ENCODE measurements around the gene TMEM169. TPM values are rescaled to one million over a fixed set of nuclear protein-coding genes. Genes with fewer than 3 reads are reported as not detected.
"Not testable (repeated sequence)": the region's sequence is repeated elsewhere in the genome, so short reads cannot be mapped to it uniquely, and the experiment has no call there.

The TMEM169 gene
- polyA plus RNA-seq, 1 experiment = 0.16 TPM

DNA sequence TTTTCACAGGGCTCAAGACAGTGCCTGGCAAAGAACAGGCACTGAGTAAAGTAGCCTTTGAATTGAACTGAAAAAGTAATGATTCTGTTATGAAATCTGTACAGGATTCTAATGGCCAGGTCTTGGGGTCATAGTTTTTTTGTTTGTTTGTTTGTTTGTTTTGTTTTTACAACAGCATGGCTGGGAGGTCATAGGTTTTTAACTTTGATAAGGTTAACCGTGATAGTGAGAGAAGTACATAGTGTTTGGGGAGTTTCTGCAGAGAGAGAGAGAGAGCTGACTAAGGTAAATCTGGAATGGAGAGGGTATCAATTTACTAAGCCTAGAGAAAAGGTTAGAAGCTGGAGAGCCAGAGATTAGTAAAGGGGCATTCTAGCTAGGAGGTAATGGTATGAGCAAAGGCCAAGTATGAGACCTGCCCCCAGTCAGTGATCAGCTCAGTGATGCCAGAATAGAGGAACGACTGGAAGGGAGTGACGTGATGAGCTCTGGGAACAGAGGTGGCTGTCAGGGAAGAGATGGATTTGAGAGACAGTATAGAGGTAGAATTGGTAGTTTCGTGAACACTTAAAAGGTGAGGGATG is 53.3 kb downstream of the TMEM169 start:
- H3K9me3 ChIP-seq (ENCODE audit: control insufficient read depth, insufficient read depth, low read length) = no peaks in the 10 kb centered on the region
- DNase-seq (ENCODE audit: low read depth, low spot score) = no peak
- TF ChIP-seq, protein P1, sequence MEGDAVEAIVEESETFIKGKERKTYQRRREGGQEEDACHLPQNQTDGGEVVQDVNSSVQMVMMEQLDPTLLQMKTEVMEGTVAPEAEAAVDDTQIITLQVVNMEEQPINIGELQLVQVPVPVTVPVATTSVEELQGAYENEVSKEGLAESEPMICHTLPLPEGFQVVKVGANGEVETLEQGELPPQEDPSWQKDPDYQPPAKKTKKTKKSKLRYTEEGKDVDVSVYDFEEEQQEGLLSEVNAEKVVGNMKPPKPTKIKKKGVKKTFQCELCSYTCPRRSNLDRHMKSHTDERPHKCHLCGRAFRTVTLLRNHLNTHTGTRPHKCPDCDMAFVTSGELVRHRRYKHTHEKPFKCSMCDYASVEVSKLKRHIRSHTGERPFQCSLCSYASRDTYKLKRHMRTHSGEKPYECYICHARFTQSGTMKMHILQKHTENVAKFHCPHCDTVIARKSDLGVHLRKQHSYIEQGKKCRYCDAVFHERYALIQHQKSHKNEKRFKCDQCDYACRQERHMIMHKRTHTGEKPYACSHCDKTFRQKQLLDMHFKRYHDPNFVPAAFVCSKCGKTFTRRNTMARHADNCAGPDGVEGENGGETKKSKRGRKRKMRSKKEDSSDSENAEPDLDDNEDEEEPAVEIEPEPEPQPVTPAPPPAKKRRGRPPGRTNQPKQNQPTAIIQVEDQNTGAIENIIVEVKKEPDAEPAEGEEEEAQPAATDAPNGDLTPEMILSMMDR (IDR thresholded peaks at IDR 0.05; ENCODE audit: low read depth, low read length) = no peak
- no peaks in the 10 kb centered on the region for H3K27me3 ChIP-seq (ENCODE audit: control insufficient read depth, insufficient read depth, low read length)
- H3K27ac ChIP-seq (ENCODE audit: low read depth, low read length) = no peak overlapping the region
- POLR2A ChIA-PET = interaction anchor here (0.7 kb wide), 1 partner anchor 19 kb away, joined by 5 read pairs; no protein-coding TSS in a partner anchor
- no peak overlapping the region for H3K4me3 ChIP-seq (ENCODE audit: low read depth, low read length)
- CTCF ChIA-PET = interaction anchor here (1.1 kb wide), 1 partner anchor 21 kb away, joined by 3 read pairs; no protein-coding TSS in a partner anchor

DNA sequence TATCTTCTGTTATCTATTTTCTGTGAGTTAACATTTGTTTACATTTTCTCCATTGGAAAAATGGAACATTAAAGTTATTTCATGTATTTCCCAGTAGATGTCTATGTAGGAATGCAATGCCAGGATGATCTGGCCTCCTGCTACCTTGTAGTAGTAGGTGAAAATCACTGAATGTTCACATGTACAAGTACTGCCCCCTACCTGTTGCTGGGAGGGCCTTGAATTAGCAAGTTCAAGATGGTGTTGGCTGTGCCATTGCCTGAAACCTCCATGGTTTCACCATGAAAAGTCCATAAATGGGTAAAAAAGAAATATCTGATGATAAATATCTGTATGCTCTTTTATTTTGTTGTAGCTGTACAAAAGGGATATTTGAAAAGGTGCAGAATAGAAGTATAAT is 58.2 kb downstream of the TMEM169 start:
- no peak overlapping the region for H3K27ac ChIP-seq (ENCODE audit: low read depth, low read length)
- CTCF ChIA-PET = interaction anchor here (1.3 to 2.4 kb wide), 3 partner anchors 14 to 55 kb away, joined by 4 to 13 read pairs (median 5); no protein-coding TSS in a partner anchor
- POLR2A ChIA-PET = no interaction called here

DNA sequence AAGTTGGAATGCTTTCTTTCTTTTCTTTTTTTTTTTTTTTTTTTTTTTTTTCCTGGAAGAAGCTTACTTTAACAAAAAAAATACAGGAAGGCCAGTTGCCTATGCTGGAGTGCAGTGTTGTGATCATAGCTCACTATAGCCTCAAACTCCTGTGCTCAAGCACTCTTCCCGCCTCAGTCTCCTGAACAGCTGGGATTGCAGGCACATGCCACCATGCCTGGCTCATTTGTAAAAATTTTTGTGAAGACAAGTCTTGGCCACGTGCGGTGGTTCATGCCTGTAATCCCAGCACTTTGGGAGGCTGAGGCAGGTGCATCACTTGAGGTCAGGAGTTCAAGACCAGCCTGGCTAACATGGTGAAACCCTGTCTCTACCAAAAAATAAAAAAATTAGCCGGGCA is 59.8 kb downstream of the TMEM169 start:
- H3K9me3 ChIP-seq (ENCODE audit: control insufficient read depth, insufficient read depth, low read length); H3K27me3 ChIP-seq (ENCODE audit: control insufficient read depth, insufficient read depth, low read length); DNase-seq (ENCODE audit: low read depth, low spot score); H3K4me3 ChIP-seq (ENCODE audit: low read depth, low read length): not testable (repeated sequence)
- peak overlapping the region; percentile 42 for H3K27ac ChIP-seq (ENCODE audit: low read depth, low read length)
- ChIA-PET CTCF (interaction anchor here (2.0 to 3.7 kb wide), 3 partner anchors 16 to 31 kb away, joined by 5 to 14 read pairs (median 13); no protein-coding TSS in a partner anchor), POLR2A (interaction anchor here (0.7 kb wide), 1 partner anchor 52 kb away, joined by 7 read pairs; no protein-coding TSS in a partner anchor)

More for the DNA sequence above, 58.2 kb downstream of the TMEM169 start:
- TF ChIP-seq, protein P1 (IDR thresholded peaks at IDR 0.05; ENCODE audit: low read depth, low read length) = no peak
- Histone ChIP-seq H3K4me3 (ENCODE audit: low read depth, low read length) (no peak overlapping the region), H3K27me3 (ENCODE audit: control insufficient read depth, insufficient read depth, low read length) (no peaks in the 10 kb centered on the region), H3K9me3 (ENCODE audit: control insufficient read depth, insufficient read depth, low read length) (no peaks in the 10 kb centered on the region)
- DNase-seq (ENCODE audit: low read depth, low spot score) = no peak

DNA sequence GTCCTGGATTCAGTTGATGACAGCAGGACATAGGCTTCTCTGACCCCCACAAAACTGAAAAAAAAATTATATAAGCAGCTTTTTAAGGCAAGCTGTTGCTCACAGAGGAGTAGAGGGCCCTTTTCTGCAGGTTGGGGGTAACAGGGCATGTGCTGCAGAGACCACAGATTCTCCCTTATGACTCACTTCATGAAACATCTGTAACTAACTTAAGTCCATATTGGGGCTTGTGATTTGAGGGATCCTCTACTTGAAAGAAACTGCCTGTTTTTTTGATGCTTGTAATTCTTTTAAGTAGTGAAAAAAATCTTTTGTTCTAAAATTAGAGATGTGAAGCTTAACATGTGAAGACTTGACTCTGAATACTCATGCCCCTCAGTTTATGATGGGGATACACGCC is 60.8 kb downstream of the TMEM169 start:
- H3K27ac ChIP-seq (ENCODE audit: low read depth, low read length) = peak overlapping the region; percentile 69
- CTCF ChIA-PET = interaction anchor here (3.7 kb wide), 1 partner anchor 28 kb away, joined by 14 read pairs; no protein-coding TSS in a partner anchor
- no peak overlapping the region for H3K4me3 ChIP-seq (ENCODE audit: low read depth, low read length)
- TF ChIP-seq, protein P1 (IDR thresholded peaks at IDR 0.05; ENCODE audit: low read depth, low read length) = no peak
- peak; percentile 71 for DNase-seq (ENCODE audit: low read depth, low spot score)
- no peaks in the 10 kb centered on the region for H3K27me3 ChIP-seq (ENCODE audit: control insufficient read depth, insufficient read depth, low read length)
- no peaks in the 10 kb centered on the region for H3K9me3 ChIP-seq (ENCODE audit: control insufficient read depth, insufficient read depth, low read length)
- POLR2A ChIA-PET = no interaction called here

DNA sequence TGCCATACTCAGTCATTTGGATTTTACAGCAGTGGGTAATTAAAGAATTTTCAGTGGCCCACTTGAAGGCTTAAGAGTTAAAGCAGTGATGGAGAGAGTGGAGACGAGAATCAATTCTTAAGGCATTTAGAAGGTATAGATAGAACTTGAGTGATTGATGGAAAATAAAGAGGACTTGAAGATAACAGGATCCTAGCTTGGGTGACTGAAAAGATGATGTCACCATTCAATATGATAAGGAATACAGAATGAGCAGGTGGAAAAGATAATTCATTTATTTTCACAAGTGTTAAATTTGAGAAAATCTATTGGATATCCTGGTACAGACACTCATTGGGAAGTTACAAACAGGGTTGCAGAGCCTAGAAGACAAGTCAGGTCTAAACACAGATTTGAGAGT is 62.7 kb downstream of the TMEM169 start:
- CTCF ChIA-PET = no interaction called here
- no peak overlapping the region for H3K4me3 ChIP-seq (ENCODE audit: low read depth, low read length)

More for the DNA sequence above, 62.7 kb downstream of the TMEM169 start:
- DNase-seq (ENCODE audit: low read depth, low spot score) = no peak
- TF ChIP-seq, protein P1 (IDR thresholded peaks at IDR 0.05; ENCODE audit: low read depth, low read length) = no peak
- POLR2A ChIA-PET = no interaction called here
- Histone ChIP-seq H3K27ac (ENCODE audit: low read depth, low read length) (no peak overlapping the region), H3K9me3 (ENCODE audit: control insufficient read depth, insufficient read depth, low read length) (no peaks in the 10 kb centered on the region), H3K27me3 (ENCODE audit: control insufficient read depth, insufficient read depth, low read length) (no peaks in the 10 kb centered on the region)

Measured in AG04450 (cell line).